Endothelial cell of umbilical vein (primary cell): ENCODE data around the gene ANG. TPM values are rescaled to one million over a fixed set of nuclear protein-coding genes. Genes with fewer than 3 reads are reported as not detected.

ENCODE experiments used
- BruUV-seq: library from RNA; stranded (reverse); fragments of 400-500 nt; replicated peaks from 2 replicates; lab custom pipeline; 2021; lab: Mats Ljungman, UMichigan
- CTCF ChIA-PET: fragments of 300-600, 350-600 bp; sonication (Branson Sonifier 250); formaldehyde crosslinking; loops from one replicate; lab custom pipeline; 2021; ENCODE audit warnings: antibody characterized with exemption, inconsistent platforms; lab: Charles Lee
- POLR2A ChIA-PET: fragments of 300-600, 350-600 bp; sonication (Branson Sonifier 250); formaldehyde crosslinking; loops from one replicate; lab custom pipeline; 2021; ENCODE audit warnings: antibody characterized with exemption, inconsistent platforms; lab: Charles Lee
- DNase-seq: peaks from one replicate; pipeline ENCODE4 v3.0.0-alpha.2; 2011; ENCODE audit warnings: low read depth, low spot score
- FAIRE-seq: peaks from 2 replicates; lab custom pipeline; 2011; peaks lifted over from hg19 to GRCh38; lab: Jason Lieb, UNC
- H2AFZ ChIP-seq: 2 replicates; pipeline ENCODE4 v1.6.0; 2012; ENCODE audit warnings: low read depth, low read length, control low read depth, inconsistent platforms
- H3K27ac ChIP-seq: 2 replicates; pipeline ENCODE4 v1.5.1; 2011; ENCODE audit warnings: low read depth, mild to moderate bottlenecking, control low read depth, low read length, moderate library complexity; ENCODE audit not compliant: insufficient read depth
- H3K27me3 ChIP-seq, 2 experiments: 2 replicates each; pipeline versions ENCODE4 v1.6.0 to v1.6.1; 2011; ENCODE audit warnings: low read length in 2 of 2, mixed read lengths in 1 of 2; ENCODE audit not compliant: control insufficient read depth in 2 of 2, insufficient read depth in 2 of 2
- H3K36me3 ChIP-seq, 2 experiments: 2 replicates in 1 of 2; 3 replicates in 1 of 2; pipeline ENCODE4 v1.5.1; 2011; ENCODE audit warnings: low read length in 2 of 2, mild to moderate bottlenecking in 1 of 2, moderate library complexity in 1 of 2; ENCODE audit not compliant: control insufficient read depth in 2 of 2, insufficient read depth in 2 of 2; ENCODE audit errors: extremely low read depth in 1 of 2
- H3K4me1 ChIP-seq: 3 replicates; pipeline ENCODE4 v1.5.1; 2011; ENCODE audit warnings: mild to moderate bottlenecking, low read length; ENCODE audit not compliant: control insufficient read depth, insufficient read depth; ENCODE audit errors: extremely low read depth
- H3K4me2 ChIP-seq: 2 replicates; pipeline ENCODE4 v1.6.1; 2011; ENCODE audit warnings: low read length, control low read depth, mixed read lengths; ENCODE audit not compliant: insufficient read depth
- H3K4me3 ChIP-seq, 3 experiments: fragments of 200-600 bp in 1 of 3; sonication (generic), shearing (Covaris generic) in 1 of 3; replicated peaks in 1 of 3; 2 replicates each; pipeline ENCODE4 v1.5.1; 2011 to 2016; ENCODE audit warnings: control low read depth in 3 of 3, low read length in 3 of 3, mild to moderate bottlenecking in 2 of 3, inconsistent platforms in 1 of 3, low read depth in 1 of 3, moderate library complexity in 1 of 3; ENCODE audit not compliant: insufficient read depth in 1 of 3
- H3K79me2 ChIP-seq: 2 replicates; pipeline ENCODE4 v1.6.0; 2012; ENCODE audit warnings: low read length, inconsistent platforms; ENCODE audit not compliant: control insufficient read depth, insufficient read depth
- H3K9ac ChIP-seq: replicated peaks from 2 replicates; pipeline ENCODE3; 2011; ENCODE audit warnings: low read length, control low read depth; ENCODE audit not compliant: insufficient read depth; ENCODE audit errors: extremely low read depth
- H3K9me1 ChIP-seq: replicated peaks from 3 replicates; pipeline ENCODE4 v1.6.0; 2011; ENCODE audit warnings: mild to moderate bottlenecking, low read length; ENCODE audit not compliant: control insufficient read depth, insufficient read depth; ENCODE audit errors: extremely low read depth
- H3K9me3 ChIP-seq: replicated peaks from 2 replicates; pipeline ENCODE4 v1.5.1; 2012; ENCODE audit warnings: low read length, inconsistent platforms; ENCODE audit not compliant: control insufficient read depth, insufficient read depth
- H4K20me1 ChIP-seq: replicated peaks from 2 replicates; pipeline ENCODE3; 2011; ENCODE audit warnings: mild to moderate bottlenecking, low read length; ENCODE audit not compliant: control insufficient read depth, insufficient read depth; ENCODE audit errors: extremely low read depth
- EZH2 ChIP-seq: IDR thresholded peaks from 2 replicates; pipeline ENCODE4 v1.6.1; 2012; ENCODE audit warnings: borderline replicate concordance, low read depth, mild to moderate bottlenecking, moderate library complexity, low read length, inconsistent platforms; ENCODE audit not compliant: severe bottlenecking
- POLR2AphosphoS5 ChIP-seq: IDR thresholded peaks from 2 replicates; pipeline ENCODE4 v1.6.1; 2012; ENCODE audit warnings: low read depth, mild to moderate bottlenecking, control low read depth, low read length, moderate library complexity; ENCODE audit not compliant: insufficient read depth
- dilution Hi-C: fragments of 300-500 bp; cut with MboI; formaldehyde crosslinking; loops from one replicate; pipeline ENCODE4 v1.15.0; 2019; ENCODE audit warnings: low sequenced_read_pairs; ENCODE audit not compliant: extremely low pct_ligation_motif_present
- intact Hi-C: fragments of 100-400 bp; cut with micrococcal nuclease; formaldehyde crosslinking; loops from one replicate; pipeline ENCODE4 v1.10.0; 2022
- polyA plus RNA-seq, 4 experiments: library from polyadenylated mRNA; depleted of rRNA in 3 of 4; stranded (reverse) in 3 of 4; unstranded in 1 of 4; fragments of >200 nt; gene quantifications; 2 replicates each; pipeline versions ENCODE4 v1.2.1 to v1.2.3, GENCODE V29; 2011 to 2012; ENCODE audit warnings: missing spikeins in 1 of 4
- total RNA-seq: library from RNA; stranded (reverse); gene quantifications from 2 replicates; pipeline ENCODE4 v1.2.3, GENCODE V29; 2021
- TF ChIP-seq, protein P1 (sequence below), 2 donors: IDR thresholded peaks; 1 replicate in 1 of 2; 2 replicates in 1 of 2; pipeline ENCODE4 v1.5.1; 2011; ENCODE audit warnings: low read length in 2 of 2, mild to moderate bottlenecking in 2 of 2, moderate library complexity in 2 of 2, control low read depth in 1 of 2, inconsistent platforms in 1 of 2, low read depth in 1 of 2; ENCODE audit not compliant: insufficient read depth in 1 of 2; ENCODE audit errors: extremely low read depth in 1 of 2
- TF ChIP-seq, protein P2 (sequence below): IDR thresholded peaks from 2 replicates; pipeline ENCODE4 v1.6.1; 2011; ENCODE audit not compliant: insufficient read depth, insufficient read length

ANG gene
- total and polyA plus RNA-seq, 2 donors (not counting 3 experiments of a cell fraction or from before 2014, with no cell fraction given) = 6.2 to 11.2 TPM

DNA sequence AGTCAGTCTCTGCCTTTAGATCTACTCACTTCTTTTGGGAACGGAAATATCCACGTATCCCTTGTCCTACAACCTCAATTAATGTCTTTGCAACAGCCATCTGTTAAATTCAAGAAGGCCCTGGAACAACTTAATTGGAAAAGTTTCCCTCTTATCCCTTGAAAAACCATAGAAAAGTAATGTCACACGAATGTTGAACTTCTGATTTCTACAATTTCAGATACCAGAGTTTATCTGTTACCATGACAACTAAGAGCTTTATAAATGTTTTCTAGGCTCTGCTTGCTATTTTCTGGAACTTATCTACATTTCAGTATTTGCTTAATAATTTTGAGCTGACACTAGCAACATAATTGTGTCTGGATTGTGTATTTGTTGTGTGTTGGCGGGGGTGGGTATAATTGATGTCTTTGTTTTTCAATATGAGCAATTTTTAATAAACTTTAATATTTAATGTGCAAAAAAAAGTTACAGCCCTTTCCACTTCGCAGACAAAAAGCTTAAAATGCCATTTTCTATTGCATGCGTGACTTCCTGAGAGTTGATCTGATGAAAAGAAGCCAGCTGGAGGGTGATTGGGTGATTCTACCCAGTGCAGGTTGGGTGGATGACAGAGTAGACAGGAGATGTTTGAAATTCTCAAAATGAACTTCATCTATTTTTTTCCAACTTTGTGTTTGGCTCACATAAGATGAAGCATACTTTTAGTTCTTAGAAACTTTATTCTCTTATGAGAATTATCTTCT is 45.3 kb downstream of the ANG start:
- FAIRE-seq (no peak), DNase-seq (no peak)
- Histone ChIP-seq H3K9me3 (no peaks in the 10 kb centered on the region), H3K9ac (no peak overlapping the region), H3K27me3 (peaks cover 11 to 16% of the 10 kb centered on the region in 2 experiments), H3K27ac (no peak overlapping the region), H3K4me1 (no peaks in the 10 kb centered on the region), H3K36me3 (no peaks in the 10 kb centered on the region), H3K4me2 (no peak overlapping the region), H3K9me1 (no peaks in the 10 kb centered on the region), H4K20me1 (no peaks in the 10 kb centered on the region), H2AFZ (no peak overlapping the region), H3K79me2 (no peaks in the 10 kb centered on the region), H3K4me3 (no peak overlapping the region)
- no peak for TF ChIP-seq POLR2AphosphoS5
- no peak for TF ChIP-seq EZH2
- TF ChIP-seq, protein P1, sequence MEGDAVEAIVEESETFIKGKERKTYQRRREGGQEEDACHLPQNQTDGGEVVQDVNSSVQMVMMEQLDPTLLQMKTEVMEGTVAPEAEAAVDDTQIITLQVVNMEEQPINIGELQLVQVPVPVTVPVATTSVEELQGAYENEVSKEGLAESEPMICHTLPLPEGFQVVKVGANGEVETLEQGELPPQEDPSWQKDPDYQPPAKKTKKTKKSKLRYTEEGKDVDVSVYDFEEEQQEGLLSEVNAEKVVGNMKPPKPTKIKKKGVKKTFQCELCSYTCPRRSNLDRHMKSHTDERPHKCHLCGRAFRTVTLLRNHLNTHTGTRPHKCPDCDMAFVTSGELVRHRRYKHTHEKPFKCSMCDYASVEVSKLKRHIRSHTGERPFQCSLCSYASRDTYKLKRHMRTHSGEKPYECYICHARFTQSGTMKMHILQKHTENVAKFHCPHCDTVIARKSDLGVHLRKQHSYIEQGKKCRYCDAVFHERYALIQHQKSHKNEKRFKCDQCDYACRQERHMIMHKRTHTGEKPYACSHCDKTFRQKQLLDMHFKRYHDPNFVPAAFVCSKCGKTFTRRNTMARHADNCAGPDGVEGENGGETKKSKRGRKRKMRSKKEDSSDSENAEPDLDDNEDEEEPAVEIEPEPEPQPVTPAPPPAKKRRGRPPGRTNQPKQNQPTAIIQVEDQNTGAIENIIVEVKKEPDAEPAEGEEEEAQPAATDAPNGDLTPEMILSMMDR (IDR thresholded peaks at IDR 0.05; ENCODE audit: extremely low read depth in 1 of 2, insufficient read depth in 1 of 2, low read depth in 1 of 2, low read length in 2 of 2) = no peak
- TF ChIP-seq, protein P2, sequence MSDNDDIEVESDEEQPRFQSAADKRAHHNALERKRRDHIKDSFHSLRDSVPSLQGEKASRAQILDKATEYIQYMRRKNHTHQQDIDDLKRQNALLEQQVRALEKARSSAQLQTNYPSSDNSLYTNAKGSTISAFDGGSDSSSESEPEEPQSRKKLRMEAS = no peak
- dilution Hi-C loops = no loop called here
- POLR2A ChIA-PET = no interaction called here
- BruUV-seq = no TSS peak
- intact Hi-C loops = no loop called here
- CTCF ChIA-PET = interaction anchor here (0.7 to 1.4 kb wide), 2 partner anchors 25 to 78 kb away, joined by 3 to 5 read pairs; no protein-coding TSS in a partner anchor
